Erythroblast (primary cell): ENCODE measurements around the gene MLN.

Source experiments
- GATA1 ChIP-seq: IDR thresholded peaks from 2 replicates; pipeline ENCODE4 v1.6.1; 2011; ENCODE audit warnings: low read depth, mild to moderate bottlenecking, control low read depth, low read length, moderate library complexity
- POLR2A ChIP-seq: IDR thresholded peaks from 2 replicates; pipeline ENCODE4 v1.6.1; 2011; ENCODE audit warnings: mild to moderate bottlenecking, low read length

- TF ChIP-seq GATA1 (no peak), POLR2A (no peak)
These were observed 46.7 kb downstream of the MLN start for GRCh38 chr6:33757113-33757512.
